GM12875 (cell line): ENCODE results near the gene DHPS.
"Not testable (repeated sequence)": the region's sequence is repeated elsewhere in the genome, so short reads cannot be mapped to it uniquely, and the experiment has no call there.

ENCODE experiments used
- H3K4me3 ChIP-seq: one replicate; pipeline ENCODE4 v1.5.1; 2011; ENCODE audit warnings: low read depth, low read length, control low read depth
- CTCF ChIP-seq: IDR thresholded peaks from 2 replicates; pipeline ENCODE4 v1.5.1; 2011; ENCODE audit warnings: low read depth, mild to moderate bottlenecking, control low read depth, inconsistent platforms, low read length, moderate library complexity, borderline replicate concordance; ENCODE audit not compliant: insufficient read depth

DHPS gene

GRCh38 chr19:12681074-12681987, at the start of gene DHPS:
TSS of gene DHPS (minus strand) at chr19:12681880. CDS start at chr19:12681766, 114 bp downstream.
- TF ChIP-seq CTCF = no peak
- peak within 1 kb of the TSS; percentile 97 for H3K4me3 ChIP-seq

- no peak overlapping the region for H3K4me3 ChIP-seq
- no peak for TF ChIP-seq CTCF
Observed at GRCh38 chr19:12731337-12731736, 49.7 kb upstream of the DHPS start.

GRCh38 chr19:12730064-12730463, 48.4 kb upstream of the DHPS start:
- TF ChIP-seq CTCF = no peak
- no peak overlapping the region for H3K4me3 ChIP-seq

- TF ChIP-seq CTCF = no peak
Observed at GRCh38 chr19:12727745-12728433, 46.2 kb upstream of the DHPS start.

GRCh38 chr19:12726988-12727316, 45.3 kb upstream of the DHPS start:
- no peak for TF ChIP-seq CTCF
- H3K4me3 ChIP-seq = no peak overlapping the region

More at GRCh38 chr19:12727745-12728433, 46.2 kb upstream of the DHPS start:
- no peak overlapping the region for H3K4me3 ChIP-seq

- not testable (repeated sequence) for H3K4me3 ChIP-seq
Observed at GRCh38 chr19:12725612-12726011, 43.9 kb upstream of the DHPS start.

GRCh38 chr19:12723641-12724426, 42.2 kb upstream of the DHPS start, which contains the start of gene TNPO2:
TSS of gene TNPO2 (minus strand) at chr19:12723932. CDS start at chr19:12720977, 2,955 bp downstream.
- H3K4me3 ChIP-seq = peak within 1 kb of the TSS; percentile 72
- TF ChIP-seq CTCF = no peak
